Sigmoid colon (tissue), 4 donors: Measurements from ENCODE around the gene SOCS7.

Source experiments
- CTCF ChIP-seq, 4 experiments: fragments of 450-650 bp in 3 of 4; fragments of 200-600 bp in 1 of 4; IDR thresholded peaks; one replicate each; pipeline ENCODE4 v1.5.1; 2016 to 2019; ENCODE audit warnings: antibody characterized with exemption in 4 of 4, mild to moderate bottlenecking in 3 of 4, moderate library complexity in 2 of 4
- POLR2A ChIP-seq, 2 donors: fragments of 450-650 bp; IDR thresholded peaks; one replicate each; pipeline ENCODE4 v1.6.1; 2016; ENCODE audit warnings: antibody characterized with exemption in 2 of 2, mild to moderate bottlenecking in 2 of 2, moderate library complexity in 2 of 2
- POLR2AphosphoS5 ChIP-seq, 4 donors: sonication (generic); formaldehyde crosslinking; IDR thresholded peaks; one replicate each; pipeline ENCODE4 v1.6.1; 2017; ENCODE audit warnings: antibody characterized with exemption in 4 of 4

DNA sequence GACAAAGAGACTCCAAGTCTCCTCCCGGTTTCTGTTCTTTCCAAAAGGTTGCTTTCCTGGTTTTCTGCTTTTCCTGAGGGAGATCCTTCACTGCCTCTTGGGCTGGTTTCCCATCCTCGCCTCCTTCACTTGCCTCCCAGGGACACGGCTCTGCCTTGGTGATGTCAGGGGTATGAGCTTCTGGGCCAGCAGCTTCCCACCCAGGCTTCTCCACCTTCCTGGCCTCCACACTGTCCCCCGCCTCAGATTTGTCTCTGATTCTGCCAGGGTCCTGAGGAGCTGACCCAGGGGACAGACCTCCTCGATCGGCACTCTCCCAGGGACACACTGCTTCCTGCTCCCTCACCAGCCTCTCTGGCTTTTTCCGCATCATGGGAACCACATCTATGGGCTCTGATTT, 22.4 kb upstream of the SOCS7 start:
- TF ChIP-seq CTCF (IDR thresholded peaks at IDR 0.05) (no peak), POLR2AphosphoS5 (IDR thresholded peaks at IDR 0.05) (no peak), POLR2A (IDR thresholded peaks at IDR 0.05) (no peak)
